Epidermal melanocyte (primary cell): ENCODE results near the gene ASB16.
"Not testable (repeated sequence)": the region's sequence is repeated elsewhere in the genome, so short reads cannot be mapped to it uniquely, and the experiment has no call there.

Source experiments
- DNase-seq: peaks from one replicate; pipeline ENCODE4 v3.0.0; 2011; ENCODE audit warnings: low spot score; ENCODE audit not compliant: insufficient read length

The ASB16 gene, protein sequence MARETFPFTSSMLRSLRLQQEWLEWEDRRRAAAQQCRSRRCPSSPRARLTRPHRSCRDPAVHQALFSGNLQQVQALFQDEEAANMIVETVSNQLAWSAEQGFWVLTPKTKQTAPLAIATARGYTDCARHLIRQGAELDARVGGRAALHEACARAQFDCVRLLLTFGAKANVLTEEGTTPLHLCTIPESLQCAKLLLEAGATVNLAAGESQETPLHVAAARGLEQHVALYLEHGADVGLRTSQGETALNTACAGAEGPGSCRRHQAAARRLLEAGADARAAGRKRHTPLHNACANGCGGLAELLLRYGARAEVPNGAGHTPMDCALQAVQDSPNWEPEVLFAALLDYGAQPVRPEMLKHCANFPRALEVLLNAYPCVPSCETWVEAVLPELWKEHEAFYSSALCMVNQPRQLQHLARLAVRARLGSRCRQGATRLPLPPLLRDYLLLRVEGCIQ

DNA sequence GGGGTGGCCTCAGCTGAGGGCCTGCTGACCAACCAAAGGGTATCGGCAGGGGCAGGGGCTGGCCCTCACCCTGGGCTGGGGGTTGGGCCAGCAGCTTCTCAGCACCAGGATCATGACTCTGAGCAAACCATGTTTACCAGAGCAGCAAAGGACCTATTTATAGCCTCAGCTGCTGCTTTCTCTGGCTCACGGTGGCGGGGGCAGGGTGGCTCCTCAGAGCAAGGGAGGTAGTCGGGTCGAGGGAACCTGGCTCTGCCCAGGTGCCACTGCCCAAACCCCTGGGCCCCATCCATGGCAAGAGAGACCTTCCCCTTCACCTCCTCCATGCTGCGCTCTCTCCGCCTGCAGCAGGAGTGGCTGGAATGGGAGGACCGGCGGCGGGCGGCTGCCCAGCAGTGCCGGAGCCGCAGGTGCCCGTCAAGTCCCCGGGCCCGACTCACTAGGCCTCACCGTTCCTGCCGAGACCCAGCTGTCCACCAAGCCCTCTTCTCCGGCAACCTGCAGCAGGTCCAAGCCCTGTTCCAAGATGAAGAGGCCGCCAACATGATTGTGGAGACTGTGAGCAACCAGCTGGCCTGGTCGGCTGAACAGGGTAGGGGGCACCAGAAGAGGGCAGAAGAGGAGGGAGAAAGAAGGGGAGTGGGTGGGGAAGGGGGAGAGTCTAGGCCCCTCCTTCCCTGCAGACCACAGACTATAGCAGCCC, at the start of gene ASB16:
Gene ASB16, plus strand, starts transcription at position 206 of the 703 bp plus-strand sequence. Its CDS starts 86 bp downstream, at position 292.
- DNase-seq: no peak

DNA sequence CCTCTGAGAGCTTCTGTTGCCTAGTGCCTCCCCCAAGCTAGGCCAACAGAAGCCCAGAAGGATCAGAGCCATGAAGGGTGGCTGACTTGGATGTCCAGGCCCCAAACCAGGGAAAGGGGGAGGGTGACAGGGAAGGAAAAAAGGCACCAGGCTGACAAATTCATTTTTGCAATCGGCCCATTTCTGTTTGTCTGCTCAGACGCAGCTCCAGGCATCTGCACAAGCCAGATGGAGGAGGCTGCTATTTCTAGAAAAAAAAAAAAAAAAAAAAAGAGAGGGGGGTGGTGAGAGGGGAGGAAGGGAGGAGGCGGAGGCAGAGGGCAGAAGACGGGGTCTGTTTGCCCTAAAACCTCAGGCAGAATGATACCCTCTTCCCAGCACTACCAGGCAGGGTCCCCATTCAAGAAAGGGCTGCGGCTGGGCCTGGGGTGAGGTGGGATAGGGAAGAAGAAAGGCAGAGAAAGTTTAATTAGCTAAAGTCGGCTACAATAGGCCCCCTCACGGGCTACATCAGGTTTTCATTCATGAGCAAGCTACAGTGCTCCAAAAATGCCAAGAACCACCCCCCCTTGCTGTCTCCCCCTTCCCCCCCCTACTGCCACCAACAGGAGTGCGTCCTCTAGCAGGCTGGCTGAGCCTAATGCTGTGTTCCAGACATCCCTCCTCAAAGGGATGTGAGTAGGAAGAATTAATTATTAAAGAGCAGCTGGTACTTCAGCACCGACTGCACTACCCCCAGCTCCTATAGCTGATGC, 49.5 kb upstream of the ASB16 start:
- no peak for DNase-seq

- no peak for DNase-seq
These were observed 48.3 kb upstream of the ASB16 start for GRCh38 chr17:44121997-44122815.

- no peak for DNase-seq
These were observed 47.6 kb upstream of the ASB16 start for GRCh38 chr17:44122816-44123355.

- peak; percentile 95 for DNase-seq
These were observed 47.0 kb upstream of the ASB16 start, which contains the start of gene HDAC5 for GRCh38 chr17:44123356-44124117. HDAC5 (minus strand) TSS chr17:44123641; CDS start chr17:44117515, 6,126 bp downstream.

DNA sequence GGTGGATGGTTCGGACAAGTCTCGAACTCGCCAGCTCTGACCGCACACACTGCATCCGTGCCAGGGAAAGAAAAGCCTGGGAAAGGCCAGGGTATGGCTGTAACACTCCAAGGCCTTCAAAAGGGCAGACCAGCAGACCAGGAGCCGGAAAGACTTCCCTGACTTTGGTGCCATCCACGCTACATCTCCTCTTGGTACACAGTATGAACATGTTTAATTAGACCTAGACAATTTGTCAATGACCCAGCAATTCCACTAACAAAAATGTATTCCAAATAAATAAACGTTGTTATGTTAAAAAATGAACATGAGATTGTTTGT, 46.4 kb upstream of the ASB16 start:
- DNase-seq: no peak

DNA sequence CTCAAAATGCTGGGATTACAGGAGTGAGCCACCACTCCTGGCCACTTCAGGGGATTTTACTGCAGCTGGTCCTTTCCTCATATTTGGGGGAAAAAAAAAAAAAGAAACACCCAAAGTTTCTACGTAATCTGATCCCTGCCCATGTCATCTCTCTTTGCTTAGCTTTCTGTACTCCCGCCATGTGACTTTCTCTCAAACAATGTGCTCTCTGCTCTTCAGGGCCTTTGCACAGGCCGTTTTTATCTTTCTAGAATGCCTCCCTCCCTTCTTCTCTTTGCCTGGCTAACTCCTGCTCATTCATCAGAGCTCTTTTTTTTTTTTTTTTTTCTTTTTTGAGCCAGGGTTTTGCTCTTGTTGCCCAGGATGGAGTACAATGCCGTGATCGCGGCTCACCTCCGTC, 42.1 kb upstream of the ASB16 start:
- no peak for DNase-seq

DNA sequence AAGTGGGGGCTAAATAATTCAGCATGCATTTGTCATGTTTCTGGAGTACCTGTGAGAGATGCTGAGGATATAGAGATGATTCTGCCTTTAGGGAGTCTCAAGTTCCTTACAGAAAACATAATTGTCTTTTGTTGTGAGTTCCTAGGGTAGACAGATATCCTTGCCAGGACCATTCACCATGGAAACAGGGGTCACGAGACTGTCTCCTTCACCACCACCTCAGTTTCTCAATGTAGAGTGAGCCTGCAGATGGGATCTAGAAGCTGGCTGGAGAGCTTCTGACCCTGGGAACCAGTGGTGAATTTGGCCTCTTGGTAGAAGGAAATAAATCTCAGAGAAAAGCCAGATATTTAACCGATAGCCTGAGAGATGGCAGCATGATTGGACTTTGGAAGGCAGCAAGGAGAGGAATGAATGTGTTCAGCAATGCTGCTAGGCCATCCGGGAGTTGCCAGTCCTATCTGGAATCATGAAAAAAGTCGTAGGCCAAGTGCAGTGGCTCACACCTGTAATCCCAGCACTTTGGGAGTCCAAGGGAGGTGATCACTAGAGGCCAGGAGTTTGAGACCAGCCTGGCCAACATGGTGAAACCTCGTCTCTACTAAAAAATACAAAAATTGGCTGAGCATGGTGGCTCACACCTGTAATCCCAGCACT, 39.7 kb upstream of the ASB16 start:
- DNase-seq: no peak

GRCh38 chr17:44131372-44131771, 39.1 kb upstream of the ASB16 start:
- DNase-seq: not testable (repeated sequence)

GRCh38 chr17:44132275-44132821, 38.2 kb upstream of the ASB16 start:
- no peak for DNase-seq

DNA sequence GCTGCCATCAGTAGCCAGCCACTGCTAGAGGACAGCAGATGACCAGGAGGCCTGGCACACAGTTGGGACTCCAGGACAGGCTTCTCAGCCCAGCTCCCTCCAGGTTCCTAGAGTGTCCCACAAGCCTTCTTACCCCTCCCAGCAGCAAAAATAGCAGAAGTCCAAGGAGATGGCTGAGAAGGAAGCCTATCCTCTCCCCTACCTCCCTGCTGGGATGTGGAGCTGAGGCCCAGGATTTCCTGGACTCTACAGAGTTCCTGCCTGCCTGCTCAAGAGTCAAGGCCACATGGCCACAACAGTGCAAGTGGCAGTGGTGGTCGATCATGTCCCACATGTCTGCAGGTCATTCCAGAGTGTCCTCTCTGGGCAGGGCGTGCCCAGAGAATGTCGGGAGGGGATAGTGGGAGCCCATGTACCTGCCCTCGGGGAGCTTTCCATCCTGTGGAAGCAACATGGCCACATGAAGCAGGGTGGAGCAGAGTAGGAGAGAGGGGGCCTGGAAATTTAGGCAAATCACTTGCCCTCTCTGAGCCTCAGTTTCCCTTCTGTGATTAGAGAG, 36.5 kb upstream of the ASB16 start:
- no peak for DNase-seq

DNA sequence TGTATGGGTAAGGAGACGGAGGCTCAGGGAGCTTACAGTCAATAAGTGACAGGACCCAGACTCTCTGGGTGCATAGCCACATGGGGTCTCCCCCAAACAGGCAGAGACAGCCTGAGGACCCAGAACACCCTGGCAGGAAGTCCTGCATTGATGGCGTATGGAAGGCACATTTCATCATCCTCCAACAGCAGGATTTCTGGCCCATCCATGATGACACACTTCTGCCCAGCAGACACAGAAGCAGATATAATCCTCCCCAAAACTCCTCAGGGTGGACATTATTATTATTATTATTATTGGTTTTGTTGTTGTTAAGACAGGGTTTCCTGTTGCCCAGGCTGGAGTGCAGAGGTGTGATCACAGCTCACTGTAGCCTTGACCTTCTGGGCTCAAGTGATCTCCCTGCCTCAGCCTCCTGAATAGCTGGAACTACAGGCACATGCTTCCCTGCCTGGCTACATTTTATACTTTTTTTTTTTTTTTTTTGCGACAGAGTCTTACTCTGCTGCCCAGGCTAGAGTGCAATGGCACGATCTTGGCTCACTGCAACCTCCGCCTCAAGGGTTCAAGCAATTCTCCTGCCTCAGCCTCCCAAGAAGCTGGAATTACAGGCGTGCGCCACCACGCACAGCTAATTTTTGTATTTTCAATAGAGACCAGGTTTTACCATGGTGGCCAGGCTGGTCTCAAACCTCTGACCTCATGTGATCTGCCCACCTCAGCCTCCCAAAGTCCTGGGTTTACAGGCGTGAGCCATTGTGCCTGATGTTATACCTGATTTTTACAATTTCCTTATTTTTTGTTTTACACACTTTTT, 35.5 kb upstream of the ASB16 start:
- DNase-seq: no peak

GRCh38 chr17:44137891-44138709, 32.4 kb upstream of the ASB16 start:
- peak; percentile 94 for DNase-seq

DNA sequence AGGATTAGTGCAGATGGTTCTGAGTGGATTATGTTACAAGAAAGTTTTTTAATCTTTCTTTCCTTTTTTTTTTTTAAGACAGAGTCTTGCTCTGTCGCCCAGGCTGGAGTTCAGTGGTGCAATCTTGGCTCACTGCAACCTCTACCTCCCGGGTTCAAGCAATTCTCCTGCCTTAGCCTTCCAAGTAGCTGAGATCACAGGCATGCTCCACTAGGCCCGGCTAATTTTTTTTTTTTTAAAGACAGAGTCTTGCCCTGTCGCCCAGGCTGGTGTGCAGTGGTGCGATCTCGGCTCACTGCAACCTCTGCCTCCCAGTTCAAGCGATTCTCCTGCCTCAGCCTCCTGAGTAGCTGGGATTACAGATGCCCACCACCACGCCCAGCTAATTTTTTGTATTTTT, 26.6 kb upstream of the ASB16 start:
- not testable (repeated sequence) for DNase-seq

DNA sequence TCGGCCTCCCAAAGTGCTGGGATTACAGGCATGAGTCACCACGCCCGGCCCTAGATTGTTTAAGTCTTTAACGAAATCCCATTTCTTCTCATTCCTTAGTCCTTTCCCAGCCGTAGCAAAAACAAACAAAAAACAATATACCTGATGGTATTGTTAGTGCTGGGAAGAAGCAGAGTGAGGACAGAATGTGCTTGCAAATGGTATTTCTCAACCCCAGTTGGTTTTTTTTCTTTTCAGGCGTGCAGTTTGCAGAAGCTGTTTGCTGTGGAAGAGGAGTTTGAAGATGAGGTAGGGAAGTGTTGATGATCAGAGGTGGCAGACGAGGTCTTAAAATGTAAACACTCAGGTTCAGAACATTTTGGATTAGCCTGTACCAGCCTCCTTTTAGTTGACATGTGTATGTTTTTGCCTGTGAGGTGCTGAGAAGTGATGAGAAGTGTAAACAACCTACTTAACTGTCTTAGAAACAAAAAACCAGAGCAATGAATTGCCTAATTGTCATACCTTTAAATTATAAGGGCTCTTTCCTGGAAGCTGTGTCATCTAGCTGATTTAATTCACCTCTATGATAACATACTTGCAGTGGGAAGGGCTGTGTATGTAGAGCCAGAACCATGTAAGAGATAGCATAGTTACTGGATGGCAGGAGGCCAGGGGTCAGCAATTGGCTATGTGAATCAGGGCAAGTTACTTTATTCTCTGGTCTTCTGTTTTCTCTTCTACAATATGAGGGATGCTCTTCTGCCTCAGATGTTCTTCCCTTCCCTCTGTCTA, 25.4 kb upstream of the ASB16 start:
- no peak for DNase-seq
